DMS114 treated with DMSO at 0.1 percent for 48 hours (cell line): ENCODE results near the gene NME7.
"Not testable (repeated sequence)": the region's sequence is repeated elsewhere in the genome, so short reads cannot be mapped to it uniquely, and the experiment has no call there.

Experiments
- DNase-seq: peaks from one replicate; lab custom pipeline; 2025; ENCODE audit not compliant: unreplicated experiment; lab: John Stamatoyannopoulos, UW

The NME7 gene, protein sequence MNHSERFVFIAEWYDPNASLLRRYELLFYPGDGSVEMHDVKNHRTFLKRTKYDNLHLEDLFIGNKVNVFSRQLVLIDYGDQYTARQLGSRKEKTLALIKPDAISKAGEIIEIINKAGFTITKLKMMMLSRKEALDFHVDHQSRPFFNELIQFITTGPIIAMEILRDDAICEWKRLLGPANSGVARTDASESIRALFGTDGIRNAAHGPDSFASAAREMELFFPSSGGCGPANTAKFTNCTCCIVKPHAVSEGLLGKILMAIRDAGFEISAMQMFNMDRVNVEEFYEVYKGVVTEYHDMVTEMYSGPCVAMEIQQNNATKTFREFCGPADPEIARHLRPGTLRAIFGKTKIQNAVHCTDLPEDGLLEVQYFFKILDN

DNA sequence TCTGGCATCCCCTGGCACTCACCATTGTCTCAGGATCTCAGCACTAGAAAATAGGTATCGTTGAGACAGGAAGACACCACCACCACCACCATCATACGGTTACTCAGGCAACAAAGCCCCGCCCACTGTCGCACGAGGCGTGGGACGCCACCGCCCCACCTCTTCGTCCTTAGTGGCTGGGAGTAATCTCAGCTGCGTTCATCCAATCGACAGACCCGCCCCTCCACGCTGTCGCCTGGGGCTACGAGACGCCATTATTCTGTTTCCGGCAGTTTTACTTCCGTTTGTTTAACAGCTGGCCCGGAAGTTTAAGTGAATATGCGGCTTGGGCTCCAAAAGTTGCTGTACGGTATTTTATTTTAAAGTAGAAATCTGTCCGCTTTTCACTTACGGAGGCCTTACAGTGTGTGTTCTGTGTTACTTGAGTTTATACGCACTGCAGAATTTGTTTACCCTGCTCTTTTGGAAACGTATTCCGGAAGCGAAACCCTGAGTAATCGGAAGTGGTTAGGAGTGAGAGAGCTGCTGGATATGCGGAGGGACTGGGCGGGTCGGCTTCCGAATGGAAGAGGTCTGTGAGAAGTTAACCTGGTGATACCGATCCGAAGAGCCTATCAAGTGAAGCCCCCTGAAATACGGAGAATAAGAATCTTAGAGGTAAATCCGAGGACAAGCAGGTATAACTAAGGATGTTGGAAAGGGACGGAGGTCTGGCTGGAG lies at the start of gene NME7, which contains the start of gene BLZF1:
Gene NME7, minus strand, starts transcription at position 112 of the 720 bp plus-strand sequence. Its CDS starts 87 bp downstream, at position 25.
Gene BLZF1, plus strand, starts transcription at position 510 of the 720 bp plus-strand sequence. CDS start 1,328 bp downstream, outside the sequence.
- DNase-seq, result peak; percentile 95

DNA sequence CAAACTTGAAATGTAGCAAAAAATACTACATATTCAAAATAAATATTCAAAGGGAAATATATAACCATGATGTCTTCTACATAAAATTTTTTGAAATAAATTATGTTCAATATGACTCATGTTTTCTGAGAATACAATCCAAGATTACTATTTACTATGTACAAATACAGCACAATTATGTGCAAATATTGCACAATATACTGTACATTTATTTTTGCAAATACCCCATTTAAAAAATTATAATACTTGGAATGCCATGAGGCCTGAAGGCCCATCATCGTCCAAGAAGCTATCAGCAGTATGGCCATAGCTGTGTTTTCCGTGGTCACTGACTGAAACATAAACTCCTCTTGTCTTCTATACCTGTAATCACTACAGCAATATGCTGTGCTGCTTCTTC lies 47.4 kb upstream of the NME7 start:
- no peak for DNase-seq

DNA sequence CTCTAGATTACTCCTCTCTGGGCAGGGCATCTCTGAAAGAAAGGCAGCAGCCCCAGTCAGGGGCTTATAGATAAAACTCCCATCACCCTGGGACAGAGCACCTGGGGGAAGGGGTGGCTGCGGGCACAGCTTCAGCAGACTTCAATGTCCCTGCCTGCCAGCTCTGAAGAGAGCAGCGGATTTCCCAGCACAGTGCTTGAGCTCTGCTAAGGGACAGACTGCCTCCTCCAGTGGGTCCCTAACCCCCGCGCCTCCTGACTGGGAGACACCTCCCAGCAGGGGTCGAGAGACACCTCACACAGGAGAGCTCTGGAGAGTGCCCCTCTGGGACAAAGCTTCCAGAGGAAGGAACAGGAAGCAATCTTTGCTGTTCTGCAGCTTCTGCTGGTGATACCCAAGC lies 40.7 kb upstream of the NME7 start:
- DNase-seq, result not testable (repeated sequence)

DNA sequence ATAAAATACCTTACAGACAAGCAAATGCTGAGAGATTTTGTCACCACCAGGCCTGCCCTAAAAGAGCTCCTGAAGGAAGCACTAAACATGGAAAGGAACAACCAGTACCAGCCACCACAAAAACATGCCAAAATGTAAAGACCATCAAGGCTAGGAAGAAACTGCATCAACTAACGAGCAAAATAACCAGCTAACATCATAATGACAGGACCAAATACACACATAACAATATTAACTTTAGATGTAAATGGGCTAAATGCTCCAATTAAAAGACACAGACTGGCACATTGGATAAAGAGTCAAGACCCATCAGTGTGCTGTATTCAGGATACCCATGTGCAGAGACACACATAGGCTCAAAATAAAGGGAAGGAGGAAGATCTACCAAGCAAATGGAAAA lies 35.0 kb upstream of the NME7 start:
- not testable (repeated sequence) for DNase-seq

DNA sequence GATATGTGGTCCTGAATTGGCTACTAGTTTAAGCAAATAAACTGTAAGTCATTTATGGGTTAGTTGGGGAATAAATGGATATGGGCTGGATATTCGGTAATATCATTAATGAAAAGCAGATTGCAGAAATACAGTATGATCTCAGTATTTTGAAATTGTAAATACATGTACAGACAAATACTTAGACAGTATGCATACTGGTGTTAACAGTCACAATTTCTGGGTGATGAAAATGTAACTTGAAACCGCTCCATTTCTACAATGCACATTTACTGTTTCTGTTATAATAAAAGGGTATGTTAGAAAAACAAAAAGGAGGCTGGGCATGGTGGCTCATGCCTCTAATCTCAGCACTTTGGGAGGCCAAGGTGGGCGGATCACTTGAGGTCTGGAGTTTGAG lies 28.4 kb upstream of the NME7 start:
- no peak for DNase-seq

DNA sequence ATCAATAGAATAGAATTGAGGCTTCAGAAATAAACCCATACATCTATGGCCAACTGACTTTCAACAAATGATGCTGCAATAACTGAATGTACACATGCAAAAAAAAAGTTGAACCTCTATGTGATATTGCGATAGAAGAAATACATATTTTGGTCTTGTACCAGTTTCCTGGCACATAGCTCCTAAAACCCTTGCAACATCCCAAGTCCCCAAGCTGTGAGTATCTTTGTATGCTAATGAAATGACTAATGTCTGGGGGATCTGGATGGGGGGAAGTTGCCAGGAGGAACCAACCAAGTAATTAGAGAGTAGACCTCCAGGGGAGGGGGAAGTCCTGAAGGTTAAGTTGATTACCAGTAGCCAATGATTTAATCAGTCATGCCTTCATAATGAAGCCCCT lies 24.8 kb upstream of the NME7 start:
- DNase-seq, result no peak

DNA sequence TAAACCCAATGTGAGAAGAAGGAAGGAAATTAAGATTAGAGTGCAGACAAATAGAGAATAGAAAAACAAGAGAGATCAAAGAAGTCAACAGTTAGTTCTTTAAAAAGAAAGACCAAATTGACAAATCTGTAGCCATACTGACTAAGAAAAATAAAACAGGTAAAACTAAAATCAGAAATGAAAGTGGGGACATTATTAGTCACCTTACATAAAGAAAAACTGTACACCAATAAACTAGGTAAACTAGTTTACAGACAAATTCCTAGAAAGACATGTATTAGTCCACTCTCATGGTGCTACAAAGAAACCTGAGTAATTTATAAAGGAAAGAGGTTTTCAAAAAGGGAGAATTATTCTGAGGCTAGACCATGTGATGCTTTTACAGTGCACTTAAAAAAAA lies 22.7 kb upstream of the NME7 start:
- DNase-seq, result no peak

DNA sequence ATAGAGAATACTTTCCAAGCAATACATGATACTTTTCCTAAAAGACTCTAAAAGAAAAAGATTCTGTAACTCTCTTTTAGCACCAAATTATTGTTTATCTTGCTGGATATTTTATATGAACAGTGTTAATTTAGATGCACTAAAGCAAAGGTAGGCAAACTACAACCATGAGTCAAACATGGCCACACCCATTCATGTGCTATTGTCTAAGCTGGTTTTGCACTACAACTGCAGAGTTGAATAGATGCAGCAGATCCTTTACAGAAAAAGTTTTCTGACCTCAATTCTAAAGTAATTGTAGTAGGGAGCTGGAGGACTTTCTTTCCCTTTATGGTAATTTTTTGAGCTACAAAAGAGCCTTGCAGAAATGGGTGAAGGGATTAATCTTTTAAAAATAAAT lies 19.8 kb upstream of the NME7 start:
- DNase-seq, result no peak

DNA sequence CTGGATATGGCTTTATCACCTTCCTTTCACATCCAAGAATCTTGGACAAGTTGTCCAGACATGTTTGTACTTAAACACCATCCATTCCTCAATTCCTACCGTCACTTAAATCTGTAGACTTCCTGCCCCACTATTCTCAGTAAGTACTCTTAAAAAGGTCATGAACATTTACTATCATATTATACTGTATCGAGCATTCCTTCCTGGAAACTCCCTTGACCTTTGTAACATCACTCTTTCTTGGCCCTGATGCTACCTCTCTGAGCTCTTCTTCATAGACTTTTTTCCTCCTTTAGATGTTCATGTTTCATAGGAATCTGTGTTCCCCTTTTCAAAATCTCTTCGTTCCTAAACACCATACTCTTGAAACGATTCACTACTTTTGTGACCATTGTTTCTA lies 15.9 kb upstream of the NME7 start:
- DNase-seq, result no peak

DNA sequence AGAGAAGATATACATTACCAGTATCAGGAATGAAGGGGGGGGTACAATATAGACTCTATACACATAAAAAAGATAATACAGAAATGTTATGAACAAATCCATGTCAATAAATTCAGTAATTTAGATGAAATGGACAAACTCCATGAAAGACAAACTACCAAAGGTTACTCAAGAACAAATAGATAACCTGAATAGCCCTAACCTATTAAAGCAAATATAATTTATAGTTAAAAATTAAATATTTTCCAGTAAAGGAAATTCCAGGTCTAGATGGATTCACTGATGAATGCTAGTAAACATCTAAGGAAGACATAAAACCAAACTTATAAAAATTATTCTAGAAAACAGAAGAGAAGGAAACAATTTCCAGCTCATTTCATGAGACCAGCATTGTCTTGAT lies 13.6 kb upstream of the NME7 start:
- DNase-seq, result no peak

DNA sequence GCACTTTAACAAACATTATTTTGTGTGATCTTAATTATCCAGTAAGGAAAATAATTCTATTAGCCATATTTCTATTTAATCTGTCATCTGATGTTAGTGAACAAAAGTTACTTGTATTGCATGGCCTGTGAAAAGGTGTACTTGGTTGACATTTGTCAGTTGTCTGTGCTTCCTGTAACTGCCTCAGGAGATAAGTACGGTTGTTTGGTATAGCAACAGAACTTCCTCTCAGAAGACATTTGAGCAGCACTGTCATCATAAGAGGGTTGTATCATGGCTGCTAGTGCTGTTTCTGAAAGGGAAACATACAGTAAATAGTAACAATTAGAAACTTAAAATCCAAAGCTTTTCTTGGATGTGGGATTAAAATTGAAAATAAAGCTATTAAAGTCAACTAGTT lies 3.8 kb upstream of the NME7 start:
- no peak for DNase-seq

DNA sequence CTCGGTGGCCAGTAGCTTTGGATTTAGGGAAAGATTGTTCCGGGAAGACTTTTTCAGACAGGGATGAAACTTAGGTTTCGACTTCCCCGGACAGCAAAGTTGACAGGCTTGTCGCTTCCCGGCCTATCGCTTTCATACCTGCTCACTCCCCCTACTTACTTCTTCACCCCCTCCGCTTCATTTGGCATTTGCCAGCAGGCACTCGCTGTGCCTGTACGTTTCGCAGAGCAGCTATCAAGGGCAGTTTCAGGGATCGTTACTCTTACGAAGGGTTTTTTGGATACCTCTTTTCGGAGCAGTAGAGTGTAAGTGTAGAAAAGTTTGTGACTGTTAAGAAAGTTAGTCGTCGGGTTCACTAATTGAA lies 791 bp upstream of the NME7 start:
- DNase-seq, result no peak

DNA sequence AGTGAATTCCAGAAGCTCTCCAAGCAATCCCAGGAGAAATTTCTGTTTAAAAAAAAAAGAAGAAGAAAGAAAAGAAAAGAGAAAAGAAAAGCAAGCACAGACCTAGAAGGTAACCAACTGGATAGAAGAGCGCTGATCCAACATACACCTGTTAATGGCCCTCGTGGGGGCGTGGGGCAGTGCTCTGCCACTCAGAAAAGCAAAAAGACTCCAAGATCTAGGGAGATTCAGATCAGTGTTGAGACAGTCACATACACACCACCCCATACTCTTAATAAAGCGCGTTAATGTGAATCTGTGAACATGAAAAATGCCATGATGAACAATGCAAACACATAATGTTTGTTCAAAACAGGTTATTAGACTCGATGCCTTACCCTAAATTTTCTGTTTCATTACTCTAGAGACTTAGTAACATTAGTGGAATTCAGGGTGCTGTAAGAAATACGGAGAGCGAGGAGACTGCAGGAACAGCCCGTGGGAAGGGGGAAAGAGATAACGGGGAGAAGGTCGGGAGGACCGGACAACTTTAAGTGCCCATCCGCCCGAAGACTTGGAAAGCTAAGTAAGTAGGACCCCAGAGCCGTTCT lies 406 bp downstream of the NME7 start:
- no peak for DNase-seq

DNA sequence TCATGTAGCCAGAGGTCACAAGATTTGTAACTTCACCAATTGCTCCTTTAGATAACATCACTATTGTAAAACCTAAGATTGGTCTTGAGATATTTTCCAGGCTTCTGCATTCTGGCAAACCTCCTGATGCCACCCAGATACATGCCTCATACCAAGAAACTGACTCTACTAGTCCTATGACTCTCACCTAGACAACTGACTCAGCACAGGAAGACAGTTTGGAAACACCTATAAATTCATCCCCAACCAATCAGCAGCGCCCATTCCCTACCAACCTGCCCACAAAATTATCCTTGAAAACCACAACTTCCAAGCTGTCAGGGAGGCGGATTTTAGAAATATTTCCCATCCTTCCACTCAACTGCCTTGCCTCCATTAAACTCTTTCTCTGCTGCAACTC lies 2.6 kb downstream of the NME7 start:
- no peak for DNase-seq

DNA sequence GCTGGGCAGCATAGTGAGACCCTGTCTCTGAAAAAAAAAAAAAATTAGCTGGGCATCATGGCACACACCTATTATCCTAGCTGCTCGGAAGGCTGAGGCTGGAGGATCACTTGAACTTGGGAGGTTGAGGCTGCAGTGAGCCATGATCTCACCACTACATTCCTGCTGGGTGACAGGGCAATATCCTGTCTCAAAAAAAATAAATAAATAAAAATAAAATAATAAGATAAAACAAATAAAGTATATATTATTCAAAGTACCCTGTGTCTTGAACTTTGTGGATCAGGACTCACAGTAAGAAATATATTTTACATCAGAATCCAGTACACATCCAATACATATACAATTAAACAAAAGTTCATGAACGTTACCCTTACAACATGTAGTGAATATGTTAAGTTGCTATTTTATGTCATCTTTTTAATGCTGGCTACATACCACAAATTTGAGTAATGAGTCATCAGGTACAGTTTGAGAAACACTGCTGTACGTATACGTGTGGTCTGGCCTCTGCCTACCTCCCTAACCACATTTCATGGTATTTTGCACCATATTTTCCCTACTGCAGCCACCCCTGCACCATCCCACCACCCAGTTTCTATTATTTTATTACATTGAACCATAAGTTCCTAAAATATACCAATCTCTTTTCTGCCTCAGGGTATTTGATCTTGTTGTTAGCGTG lies 4.4 kb downstream of the NME7 start:
- DNase-seq, result no peak

DNA sequence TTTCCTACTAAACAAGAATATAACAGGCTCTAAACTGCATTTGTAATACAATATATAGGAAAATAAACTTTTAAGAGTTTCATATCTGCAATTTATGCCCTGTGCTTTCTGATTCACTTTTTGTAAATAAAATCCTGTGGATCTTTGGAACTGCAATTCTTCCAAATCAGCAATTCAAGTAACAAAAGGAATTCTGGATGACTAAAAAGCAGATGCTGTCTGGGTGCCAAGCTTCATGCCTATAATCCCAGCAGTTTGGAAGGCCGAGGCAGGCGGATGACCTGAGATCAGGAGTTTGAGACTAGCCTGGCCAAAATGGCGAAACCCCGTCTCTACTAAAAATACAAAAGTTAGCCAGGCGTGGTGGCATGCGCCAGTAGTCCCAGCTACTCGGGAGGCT lies 6.3 kb downstream of the NME7 start:
- no peak for DNase-seq

DNA sequence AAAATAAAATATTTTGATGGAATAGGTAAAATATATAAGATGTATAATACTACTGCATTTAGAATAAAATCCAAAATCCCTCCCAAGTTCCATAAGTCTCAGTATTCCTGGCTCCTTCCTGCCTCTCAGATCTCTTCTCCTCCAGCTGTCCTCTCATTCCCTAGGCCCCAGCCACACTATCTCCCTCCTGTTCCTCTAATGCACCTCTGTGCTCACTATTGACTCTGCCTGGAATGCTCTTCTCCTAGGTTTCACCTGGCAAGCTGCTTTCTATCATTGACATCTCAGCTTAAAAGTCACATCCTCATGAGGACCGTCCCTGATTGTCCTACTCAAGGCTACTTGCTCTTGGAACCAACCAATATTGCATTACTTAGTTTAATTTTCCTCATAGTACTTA lies 7.2 kb downstream of the NME7 start:
- no peak for DNase-seq

DNA sequence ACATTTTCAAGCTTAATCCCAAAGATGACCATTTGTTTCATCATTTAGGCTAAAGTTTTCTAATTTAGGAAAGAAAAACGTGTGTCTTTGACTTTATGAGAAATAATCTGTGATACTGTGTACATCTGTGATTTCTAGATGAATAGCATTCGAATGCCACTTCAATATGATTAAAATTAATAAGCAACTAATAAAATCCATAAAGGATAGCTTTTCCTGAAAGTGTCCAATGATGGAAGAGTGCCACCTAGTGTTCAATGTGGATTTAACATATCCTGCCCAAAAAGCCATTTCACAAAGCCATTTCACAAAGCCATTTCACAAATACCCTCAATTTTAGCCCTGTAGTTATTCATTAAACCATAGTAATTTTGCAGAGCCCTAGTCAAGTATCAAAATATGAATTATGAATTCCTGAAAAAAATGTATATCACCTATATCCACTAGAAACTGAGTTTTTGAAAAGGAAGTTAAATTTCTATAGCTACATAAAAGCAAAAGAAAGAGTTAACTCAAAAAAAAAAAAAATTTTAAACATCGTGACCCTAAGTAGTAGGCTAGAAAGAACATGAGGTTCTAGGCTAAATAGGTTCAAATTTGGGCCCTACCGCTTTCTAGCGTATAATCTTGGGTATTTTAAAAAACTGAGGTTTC lies 19.1 kb downstream of the NME7 start:
- DNase-seq, result peak; percentile 37

DNA sequence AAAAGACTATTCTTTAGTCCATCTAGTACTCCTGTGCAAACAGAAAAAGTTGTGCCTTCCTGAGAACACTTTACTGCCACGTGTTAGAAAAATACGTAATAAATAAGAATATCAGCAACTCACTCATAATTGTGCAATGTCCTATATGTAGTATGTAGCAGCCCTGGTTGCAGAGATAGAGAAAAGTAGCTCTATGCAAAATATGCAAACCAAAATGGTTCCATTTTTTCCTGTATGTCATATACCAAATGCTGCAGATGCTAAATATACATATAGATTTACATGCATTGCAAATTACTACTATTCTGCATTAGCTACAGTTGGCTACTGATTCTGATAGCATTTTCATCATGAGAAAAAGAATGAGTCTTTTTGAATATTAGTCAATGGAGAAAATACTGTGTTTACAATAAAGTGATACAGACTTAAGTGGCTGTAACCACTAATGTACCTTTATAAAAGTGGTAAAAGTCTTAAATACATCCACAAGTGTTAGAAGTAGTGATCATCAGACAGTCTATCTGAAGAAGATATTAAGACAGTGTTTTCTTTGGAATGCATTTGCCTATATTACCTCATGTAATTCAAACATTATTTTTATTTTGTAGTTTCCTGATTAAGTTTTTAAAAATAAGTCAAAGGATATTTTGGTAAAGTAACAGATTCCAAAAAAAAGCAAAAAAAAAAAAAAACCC lies 19.8 kb downstream of the NME7 start:
- no peak for DNase-seq

DNA sequence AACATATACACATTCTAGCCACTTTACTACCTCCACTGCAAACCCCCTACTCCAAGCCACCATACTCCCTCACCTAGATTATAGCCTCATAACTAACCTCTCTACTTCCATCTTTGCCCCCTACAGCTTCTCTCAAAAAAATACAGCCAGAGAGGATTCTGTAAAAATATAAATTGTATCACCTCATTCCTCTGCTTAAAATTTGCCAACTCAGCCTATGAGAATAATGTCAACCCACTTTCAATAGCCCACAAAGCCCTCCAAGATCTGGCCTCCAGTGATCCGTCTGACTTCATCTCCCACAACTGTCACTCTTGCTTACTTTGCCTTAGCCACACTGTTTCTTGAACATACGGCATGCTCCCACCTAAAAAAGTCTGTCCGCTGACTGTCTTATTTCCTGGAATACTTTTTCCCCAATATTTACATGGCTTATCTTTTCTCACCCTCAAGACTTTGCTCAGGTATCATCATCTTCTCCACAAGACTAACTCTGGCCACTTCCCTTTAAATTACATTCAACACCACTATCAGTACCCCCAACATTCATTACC lies 21.5 kb downstream of the NME7 start:
- no peak for DNase-seq
